ENCODE results near the gene CAMK2A.

DNA sequence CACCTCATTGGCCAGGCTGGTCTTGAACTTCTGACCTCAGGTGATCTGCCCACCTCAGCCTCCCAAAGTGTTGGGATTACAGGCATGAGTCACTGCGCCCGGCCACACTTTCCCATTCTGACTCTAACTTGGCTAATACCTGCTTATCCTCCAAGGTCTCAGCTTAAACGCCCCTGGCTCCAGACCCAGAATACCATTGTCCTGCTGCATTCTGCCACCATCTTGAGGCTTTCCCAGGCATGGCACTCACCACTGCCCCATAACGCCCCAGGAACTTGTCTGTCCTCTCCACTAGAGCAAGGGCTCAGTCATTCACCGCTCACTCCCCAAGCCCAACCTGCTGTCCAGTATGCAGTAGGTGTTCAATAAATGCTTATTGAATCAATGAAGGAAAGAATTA, 39.8 kb downstream of the CAMK2A start:
- TF ChIP-seq CTCF (IDR thresholded peaks at IDR 0.05; ENCODE audit: insufficient read depth, low read length, poor library complexity, severe bottlenecking) (no peak), EZH2phosphoT487 (conservative IDR thresholded peaks at IDR 0.05; ENCODE audit: low read length) (no peak)
